Measurements from ENCODE around the gene SPTBN5.

- TF ChIP-seq, protein P1, sequence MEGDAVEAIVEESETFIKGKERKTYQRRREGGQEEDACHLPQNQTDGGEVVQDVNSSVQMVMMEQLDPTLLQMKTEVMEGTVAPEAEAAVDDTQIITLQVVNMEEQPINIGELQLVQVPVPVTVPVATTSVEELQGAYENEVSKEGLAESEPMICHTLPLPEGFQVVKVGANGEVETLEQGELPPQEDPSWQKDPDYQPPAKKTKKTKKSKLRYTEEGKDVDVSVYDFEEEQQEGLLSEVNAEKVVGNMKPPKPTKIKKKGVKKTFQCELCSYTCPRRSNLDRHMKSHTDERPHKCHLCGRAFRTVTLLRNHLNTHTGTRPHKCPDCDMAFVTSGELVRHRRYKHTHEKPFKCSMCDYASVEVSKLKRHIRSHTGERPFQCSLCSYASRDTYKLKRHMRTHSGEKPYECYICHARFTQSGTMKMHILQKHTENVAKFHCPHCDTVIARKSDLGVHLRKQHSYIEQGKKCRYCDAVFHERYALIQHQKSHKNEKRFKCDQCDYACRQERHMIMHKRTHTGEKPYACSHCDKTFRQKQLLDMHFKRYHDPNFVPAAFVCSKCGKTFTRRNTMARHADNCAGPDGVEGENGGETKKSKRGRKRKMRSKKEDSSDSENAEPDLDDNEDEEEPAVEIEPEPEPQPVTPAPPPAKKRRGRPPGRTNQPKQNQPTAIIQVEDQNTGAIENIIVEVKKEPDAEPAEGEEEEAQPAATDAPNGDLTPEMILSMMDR (IDR thresholded peaks at IDR 0.05): no peak
- no peak for TF ChIP-seq POLR2A (IDR thresholded peaks at IDR 0.05)
Measured at GRCh38 chr15:41893422-41894250, at the start of gene SPTBN5.

Data from testis (tissue), 2 donors.